ENCODE results near the gene ZRANB1.
A peak's percentile ranks its signal among the peaks of the same experiment; 100 is the strongest.

The ZRANB1 gene

DNA sequence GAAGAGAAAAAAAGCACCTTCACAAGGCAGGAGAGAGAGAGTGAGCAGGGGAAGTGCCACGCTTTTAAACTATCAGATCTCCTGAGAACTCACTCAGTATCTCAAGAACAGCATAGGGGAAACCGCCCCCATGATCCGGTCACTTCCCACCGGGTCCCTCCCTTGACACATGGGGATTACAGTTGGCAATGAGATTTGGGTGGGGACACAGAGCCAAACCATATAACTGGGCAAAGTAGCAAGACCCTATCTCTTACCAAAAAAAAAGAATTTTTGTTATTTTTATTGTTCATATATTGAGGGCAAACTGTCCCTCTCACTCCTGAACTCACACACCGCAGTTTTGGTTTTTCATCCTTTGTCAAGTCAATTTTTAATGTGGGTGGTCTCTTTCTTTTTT lies 18.2 kb upstream of the ZRANB1 start:
- no peak for DNase-seq

DNA sequence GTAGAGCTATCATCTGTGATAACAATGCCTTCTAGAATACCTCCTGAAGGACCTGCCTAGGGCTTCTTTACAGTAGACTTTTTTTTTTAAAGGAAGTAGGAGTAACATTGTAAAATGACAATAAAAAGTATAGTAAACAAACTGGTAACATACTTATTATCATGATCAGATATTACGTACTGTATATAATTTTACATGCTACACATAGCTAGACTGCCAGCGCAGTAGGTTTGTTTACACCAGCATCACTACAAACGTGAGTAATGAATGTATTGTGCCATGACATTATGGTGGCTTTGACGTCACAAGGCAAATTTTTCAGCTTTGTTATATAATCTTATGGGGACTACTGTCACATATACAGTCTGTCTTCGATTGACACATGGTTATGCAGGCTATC lies 15.4 kb upstream of the ZRANB1 start:
- DNase-seq = no peak

DNA sequence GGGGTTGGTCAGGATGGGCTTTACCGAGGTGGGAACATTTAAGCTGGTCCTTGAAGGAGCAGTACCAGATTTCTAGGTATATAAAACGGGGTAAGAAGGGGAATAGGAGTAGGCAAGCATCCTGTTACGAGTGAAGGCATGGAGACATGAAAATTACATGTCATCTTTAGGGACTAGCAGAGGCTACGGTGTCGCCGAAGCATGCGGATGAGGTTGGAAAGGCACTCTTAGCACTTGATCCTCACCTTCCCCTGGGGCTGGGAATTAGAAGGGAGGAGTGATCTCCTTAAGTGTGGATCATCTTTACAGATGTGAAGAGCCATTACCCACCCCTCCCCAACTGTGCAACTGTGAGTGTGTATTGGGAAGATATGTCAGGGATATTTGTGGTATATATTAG lies 13.8 kb upstream of the ZRANB1 start:
- DNase-seq = no peak

DNA sequence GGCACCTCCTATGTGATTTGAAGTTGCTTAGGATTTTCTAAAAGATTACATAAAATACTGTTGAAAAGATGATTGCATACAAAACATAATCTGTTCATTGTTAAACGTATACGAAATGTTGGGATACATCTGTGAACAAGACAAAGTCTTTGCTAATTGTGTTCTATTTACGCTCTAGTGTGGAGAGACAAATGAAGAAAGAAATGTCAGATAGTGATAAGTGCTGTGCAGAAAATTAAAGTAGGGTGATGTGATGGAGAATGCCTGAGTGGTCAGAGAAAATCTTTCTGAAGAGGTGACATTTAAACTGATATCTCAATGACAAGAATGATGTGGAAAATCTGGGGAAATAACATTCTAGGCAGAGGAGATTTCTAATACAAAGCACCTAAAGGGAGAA lies 13.4 kb upstream of the ZRANB1 start:
- DNase-seq = no peak

DNA sequence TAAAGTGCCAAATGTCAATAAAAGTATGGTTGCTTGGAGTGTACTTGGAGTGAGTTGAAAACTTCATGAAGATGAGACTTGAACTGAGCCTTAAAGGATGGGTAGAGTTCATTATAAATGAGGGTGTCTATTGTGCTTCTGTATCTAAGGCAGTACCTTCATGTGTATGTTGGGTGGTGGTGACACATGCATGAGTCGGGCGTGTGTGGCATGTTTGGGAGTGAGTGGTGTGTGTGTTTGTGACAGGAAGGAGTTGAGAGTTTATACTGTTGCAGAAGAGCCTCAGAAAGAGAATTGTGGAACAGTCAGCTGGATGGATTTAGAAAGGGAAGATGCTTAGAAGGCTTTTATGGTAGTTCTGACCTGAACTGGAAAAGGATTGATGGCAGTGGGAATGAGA lies 6.0 kb upstream of the ZRANB1 start:
- peak; percentile 31 for DNase-seq

DNA sequence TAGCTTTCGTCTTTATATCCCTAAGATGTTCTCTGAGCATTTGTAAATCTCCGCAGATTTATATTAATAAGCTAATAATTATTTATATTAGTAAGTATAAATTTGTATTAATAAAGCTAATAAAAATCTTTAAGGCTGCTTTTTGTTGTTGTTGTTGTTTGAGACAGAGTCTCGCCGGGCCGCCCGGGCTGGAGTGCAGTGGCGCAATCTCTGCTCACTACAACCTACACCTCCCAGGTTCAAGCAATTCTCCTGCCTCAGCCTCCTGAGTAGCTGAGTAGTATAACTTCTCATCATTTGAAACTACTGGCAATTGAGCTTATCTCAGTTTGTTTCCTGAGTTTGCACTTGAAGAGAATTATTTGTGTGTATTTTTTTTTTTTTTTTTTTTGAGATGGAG lies 5.1 kb upstream of the ZRANB1 start:
- DNase-seq = no peak

DNA sequence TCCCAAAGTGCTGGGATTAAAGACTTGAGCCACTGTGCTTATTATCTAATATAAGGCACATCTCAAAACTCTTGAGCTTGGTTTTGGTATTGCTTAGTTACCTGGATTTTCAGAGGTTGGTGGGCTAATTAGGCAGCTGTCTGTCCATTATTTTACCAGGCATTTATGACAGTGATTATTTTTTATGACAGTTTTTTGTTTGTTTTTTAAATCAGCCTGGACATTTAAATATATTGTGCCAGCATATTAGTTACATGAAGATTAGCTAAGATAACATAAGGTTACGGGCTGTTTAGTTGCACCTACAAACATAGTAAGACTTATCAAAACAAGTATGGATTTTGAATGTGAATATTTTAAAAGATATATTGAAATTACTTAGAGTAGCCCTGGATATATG lies 2.6 kb upstream of the ZRANB1 start:
- no peak for DNase-seq

DNA sequence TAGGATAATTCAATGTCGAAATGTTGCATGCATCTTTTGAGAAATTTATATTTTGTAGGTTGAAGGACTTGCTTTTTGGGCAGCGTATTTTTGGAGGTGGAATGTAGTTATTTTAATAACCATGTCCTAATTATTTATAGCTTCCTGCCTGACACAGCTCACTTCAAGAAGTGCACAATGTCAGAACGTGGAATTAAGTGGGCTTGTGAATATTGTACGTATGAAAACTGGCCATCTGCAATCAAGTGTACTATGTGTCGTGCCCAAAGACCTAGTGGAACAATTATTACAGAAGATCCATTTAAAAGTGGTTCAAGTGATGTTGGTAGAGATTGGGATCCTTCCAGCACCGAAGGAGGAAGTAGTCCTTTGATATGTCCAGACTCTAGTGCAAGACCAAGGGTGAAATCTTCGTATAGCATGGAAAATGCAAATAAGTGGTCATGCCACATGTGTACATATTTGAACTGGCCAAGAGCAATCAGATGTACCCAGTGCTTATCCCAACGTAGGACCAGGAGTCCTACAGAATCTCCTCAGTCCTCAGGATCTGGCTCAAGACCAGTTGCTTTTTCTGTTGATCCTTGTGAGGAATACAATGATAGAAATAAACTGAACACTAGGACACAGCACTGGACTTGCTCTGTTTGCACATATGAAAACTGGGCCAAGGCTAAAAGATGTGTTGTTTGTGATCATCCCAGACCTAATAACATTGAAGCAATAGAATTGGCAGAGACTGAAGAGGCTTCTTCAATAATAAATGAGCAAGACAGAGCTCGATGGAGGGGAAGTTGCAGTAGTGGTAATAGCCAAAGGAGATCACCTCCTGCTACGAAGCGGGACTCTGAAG lies 620 bp downstream of the ZRANB1 start:
- no peak for DNase-seq

DNA sequence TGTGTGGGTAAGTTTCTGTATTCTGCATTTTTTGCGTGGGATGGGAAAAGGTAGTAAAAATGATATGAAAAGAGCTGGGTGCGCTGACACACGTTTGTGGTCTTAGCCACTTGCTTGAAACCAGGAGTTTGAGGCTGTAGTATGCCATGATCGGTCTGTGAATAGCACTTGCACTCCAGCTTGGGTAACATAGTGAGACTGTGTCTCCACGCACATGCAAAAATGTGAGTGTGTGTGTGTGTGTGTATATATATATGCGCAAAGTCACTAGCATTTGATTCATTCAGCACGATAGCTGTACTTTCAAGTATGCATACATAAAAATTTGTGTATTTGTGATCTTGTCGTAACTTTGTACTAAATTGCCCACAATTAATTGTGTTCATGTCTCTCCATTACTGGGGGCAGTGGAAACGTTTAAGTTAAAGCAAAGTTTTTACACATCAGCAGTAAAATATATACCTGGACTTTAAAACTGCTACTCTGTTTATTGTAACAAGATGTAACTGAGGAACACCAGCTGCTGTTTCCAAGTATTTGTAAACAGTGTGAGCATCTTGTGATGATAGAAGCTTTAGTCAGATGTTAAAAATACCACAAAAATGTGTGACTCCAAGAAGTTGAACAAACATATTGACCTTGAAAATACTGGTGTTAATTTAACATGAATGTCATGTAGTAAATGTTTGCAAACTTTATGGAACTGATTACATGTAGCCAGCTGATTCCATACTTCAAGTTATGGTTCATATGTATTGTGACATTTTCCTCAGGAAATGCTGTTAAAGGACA lies 1.6 kb downstream of the ZRANB1 start:
- DNase-seq = peak; percentile 79

DNA sequence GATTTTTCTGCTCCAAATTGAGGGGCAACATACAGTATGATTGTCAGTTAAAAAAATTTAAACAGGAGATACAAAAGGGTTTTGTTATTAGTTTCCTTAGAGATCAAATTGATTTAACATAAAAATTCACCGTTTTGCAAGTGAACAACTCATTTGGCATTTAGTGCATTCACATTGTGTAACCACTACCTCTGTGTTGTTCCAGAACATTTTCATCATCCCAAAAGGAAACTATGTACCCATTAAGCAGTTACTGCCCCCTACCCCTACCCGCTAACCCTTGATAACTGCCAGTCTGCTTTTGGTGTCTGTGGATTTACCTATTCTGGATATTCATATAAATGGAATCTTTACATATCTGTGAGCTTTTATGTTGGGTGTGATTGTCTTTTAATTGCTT lies 3.1 kb downstream of the ZRANB1 start:
- DNase-seq = peak; percentile 28

DNA sequence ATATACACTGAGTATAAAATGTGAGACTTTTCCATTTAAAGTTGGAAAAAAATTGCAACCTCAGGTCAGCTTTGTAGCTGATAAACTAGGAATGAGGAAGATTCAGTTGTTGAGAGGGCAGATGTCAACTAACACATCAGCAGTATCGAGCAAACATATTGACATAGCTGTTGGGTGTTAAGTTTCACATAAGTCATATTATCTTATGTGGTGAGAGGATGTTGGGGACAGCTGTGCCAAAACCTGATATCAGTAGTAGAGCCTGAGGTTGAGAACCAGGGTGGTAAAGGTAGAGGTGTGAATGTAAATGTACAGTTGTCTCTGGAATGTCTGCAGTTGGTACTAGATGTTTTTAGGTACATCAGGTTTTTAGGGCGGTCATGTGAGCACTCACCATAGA lies 5.0 kb downstream of the ZRANB1 start:
- DNase-seq = no peak

DNA sequence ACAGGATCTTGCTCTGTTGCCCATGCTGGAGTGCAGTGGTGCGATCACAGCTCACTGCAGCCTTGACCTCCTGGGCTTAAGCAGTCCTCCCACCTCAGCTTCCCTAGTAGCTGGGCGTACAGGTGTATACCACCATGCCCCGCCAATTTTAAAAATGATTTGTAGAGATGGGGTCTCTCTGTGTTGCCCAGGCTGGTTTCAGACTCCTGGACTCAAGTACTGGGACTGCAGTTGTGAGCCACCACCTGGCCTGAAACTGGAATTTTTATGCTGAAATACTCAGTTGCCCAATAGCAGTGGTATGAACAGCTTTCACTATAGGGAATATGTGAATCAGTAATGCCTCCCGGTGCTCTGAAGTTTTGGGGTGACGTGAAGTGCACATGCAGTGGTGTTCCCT lies 7.6 kb downstream of the ZRANB1 start:
- DNase-seq = no peak

DNA sequence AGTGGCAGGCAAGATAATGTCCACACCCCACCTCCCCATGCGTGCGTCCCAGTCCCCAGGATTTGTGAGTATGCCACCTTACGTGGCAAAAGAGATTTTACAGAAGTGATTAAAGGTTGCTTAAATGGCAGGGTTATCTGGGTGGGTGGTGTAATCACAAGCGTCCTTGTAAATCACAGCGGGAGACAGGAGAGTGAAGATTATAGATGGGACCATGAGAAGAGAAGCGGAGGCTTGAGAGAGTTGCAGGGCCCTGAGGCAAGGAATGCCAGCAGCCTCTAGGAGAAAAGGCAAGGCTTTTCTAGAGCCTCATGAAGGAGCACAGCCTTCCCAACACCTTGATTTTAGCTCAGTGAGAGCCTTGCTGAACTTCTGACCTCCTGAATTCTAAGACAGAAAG lies 10.2 kb downstream of the ZRANB1 start:
- DNase-seq = no peak

DNA sequence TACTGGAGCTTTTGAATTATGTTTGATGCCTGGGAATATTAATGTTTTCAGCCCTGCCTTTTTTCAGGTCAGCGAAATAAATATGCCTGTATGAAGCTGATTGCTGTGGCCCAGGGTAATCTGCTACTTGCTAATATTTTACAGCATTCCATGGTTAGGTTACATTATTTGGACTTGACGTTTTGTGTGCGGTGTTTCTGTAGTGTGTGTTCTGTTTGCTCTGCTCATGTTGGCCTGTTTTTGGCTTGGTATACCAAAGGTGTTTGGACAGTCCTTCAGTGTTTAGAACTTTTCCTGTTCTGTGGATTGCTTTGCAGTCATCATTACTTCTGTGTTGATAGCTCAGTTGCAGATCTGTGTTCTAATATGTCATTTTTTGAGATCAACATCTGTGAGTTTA lies 11.5 kb downstream of the ZRANB1 start:
- DNase-seq = no peak

DNA sequence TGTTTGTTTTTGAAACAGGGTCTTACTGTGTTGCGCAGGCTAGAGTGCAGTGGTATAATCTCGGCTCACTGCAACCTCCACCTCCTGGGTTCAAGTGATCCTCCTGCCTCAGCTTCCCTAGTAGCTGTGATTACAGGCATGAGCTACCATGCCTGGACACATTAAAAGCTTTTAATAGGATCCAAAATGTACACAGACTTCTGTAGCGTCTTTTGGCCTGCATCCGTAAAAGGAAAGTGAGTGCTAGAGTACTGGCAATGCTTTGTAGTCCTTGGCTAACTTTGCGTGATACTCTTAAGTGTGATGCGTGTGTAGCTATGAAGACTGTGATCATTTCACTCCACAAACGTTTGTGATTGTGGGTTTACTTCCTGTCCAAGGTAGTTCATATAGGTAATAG lies 13.3 kb downstream of the ZRANB1 start:
- DNase-seq = no peak

DNA sequence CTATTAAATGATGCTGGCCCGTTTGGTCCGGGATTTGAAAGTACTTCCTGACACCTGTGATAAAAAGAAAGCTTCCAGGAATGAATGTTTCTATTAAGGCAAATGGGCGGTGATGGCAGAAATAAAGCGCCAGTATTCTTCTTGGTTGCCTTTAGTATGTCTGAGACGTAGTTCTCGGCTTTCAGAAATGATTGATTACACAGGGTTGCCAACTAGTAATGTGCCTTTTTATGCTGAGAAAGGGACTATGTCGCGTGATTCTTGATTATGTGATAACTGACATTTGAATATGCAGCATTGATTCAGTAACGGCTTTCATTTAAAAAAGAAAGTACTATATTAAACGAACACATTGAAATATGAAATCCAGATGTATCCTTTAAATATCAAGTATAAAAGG lies 13.9 kb downstream of the ZRANB1 start:
- no peak for DNase-seq

DNA sequence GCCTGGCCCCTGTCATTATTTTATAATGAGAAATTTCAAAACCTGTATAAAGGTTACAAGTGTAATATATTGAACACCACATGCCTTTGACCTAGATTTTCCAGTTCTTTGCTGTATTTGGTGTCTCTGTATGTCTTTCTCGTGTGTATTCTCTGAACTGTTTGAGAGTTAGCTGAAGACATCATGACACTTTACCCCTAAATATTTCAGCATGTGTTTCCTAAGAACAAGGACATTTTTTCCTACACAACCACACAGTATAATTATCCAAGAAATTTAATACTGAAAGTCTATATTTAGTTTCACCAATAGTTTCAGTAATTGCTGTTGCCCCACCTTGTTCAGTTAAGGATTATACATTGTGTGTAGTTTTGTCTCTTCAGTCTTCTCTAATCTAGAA lies 14.8 kb downstream of the ZRANB1 start:
- DNase-seq = no peak

DNA sequence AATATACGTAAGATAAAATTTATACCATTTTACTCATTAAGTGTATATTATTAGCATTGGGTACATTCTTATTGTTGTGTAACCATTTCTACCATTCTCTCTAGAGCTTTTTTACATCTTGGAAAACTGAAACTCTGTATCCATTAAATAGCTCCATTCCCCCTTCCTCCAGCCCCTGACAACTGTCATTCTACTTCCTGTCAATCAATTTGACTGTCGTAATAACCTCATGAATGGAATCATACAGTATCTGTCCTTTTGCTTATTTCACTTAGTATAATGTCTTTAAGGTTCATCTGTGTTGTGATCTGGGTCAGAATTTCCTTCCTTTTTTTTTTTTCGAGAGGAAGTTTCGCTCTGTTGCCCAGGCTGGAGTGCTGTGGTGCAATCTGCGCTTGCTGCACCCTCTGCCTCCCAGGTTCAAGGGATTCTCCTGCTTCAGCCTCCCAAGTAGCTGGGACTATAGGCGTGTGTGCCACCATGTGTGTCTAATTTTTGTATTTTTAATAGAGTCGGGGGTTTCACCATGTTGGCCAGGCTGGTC lies 15.6 kb downstream of the ZRANB1 start:
- DNase-seq = no peak

DNA sequence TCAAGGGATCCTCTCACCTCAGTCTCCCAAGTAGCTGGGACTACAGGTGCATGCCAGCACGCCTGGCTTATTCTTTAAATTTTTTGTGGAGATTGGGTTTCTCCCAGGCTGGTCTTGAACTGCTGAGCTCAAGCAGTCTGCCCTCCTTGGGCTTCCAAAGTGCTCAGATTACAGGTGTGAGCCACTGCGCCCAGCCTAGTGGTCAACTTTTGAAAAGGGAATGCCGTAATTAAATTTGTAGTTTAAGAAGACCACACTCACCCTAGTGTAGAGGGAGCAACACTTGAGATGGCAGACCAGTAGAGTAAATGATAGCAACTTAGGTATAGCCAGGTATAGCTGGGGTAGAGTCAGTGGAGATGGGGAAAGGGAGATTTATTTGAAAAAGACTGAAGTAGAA lies 17.6 kb downstream of the ZRANB1 start:
- no peak for DNase-seq

DNA sequence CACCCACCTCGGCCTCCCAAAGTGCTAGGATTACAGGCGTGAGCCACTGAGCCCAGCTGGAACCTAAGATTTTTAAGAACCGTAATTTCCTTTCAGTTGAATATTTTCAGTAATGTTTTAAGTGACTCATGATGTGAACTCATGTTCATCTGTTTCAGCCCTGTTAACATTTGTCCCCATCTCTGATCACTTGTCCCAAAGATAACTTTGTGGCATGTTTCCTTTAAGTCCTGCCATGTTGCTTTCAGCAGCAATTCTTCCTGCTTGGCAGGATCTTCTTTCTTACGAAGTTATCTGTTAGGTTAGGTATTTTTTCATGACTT lies 19.3 kb downstream of the ZRANB1 start:
- no peak for DNase-seq

DNA sequence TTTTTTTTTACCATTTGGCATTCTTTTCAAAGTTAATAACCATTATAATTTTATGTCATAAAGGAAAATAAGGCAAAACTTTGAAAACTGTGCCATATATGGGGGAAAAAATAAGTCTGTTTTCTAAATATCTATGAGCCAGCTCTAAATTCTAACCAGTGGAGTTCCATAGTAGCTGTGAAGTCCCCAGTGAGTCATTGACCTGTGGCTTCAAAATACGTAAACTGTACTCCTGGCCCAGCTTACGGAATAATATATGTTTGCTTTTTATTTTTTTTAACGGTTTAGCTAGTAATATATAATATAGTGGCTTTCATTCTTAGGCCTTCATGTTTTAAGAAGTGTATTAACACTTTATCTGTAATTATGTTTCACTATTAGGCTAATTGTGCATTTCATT lies 20.5 kb downstream of the ZRANB1 start:
- DNase-seq = no peak

DNA sequence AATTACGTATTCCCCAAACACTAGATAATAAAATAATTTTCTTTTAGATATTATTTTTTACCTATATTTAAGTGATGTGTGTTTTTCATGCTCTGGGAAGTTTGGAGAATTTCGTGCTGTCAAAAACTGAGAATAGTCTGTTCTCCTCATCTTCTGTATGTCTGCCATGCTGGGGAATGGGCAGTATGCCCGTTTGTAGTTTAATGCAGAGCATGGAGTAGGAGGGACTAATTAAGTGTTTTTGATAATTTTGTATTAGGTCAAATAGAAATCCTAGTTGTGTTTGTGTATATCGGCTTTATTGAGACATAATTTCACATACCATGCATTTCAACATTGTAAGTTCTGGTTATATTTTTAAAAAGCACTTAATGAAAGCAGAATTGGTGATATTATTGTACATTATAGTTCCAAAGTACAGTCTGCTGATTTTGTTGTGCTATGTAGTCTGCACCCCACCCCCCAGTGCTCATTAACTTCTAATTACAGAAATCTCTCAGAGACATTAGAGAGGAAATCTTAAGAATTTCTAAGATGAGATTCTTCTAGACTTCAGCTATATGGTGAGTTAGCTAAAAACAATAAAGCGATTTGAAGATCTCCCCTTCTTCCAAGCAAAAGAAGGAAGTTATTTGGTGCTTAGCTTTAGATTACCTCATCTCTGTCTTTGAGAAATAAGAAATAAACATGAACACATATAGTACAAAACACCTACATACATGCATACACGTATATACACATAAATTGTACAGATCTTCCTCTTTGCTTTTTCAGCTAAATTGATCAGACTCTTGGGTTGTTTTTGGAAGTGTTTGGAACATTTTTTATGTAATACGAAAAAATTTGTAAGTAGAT lies 22.2 kb downstream of the ZRANB1 start:
- DNase-seq = no peak

DNA sequence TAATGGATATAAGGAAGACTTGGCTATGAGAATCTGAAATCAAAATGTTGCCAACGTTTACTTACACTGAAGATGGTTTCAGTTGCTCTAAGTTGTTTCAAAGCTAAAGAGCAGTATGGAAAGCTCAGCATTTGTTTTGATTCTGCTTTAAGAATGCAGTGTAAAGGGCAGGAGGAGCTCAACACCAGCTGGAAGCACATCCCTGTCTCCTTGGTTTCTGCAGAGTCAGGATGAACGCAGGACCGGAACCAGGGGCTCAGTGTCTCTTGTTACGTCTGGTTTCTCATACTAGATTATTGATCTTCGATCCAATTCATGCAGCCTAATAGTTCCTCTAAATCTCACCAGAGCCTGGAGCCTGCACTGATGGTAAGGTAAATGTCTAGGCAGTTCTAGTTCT lies 24.1 kb downstream of the ZRANB1 start:
- DNase-seq = no peak

Measured in fibroblast of skin of right quadriceps (primary cell).